Measurements from ENCODE around the gene SYT17. TPM values are rescaled to one million over a fixed set of nuclear protein-coding genes. Genes with fewer than 3 reads are reported as not detected.
"Not testable (repeated sequence)": the region's sequence is repeated elsewhere in the genome, so short reads cannot be mapped to it uniquely, and the experiment has no call there.

The SYT17 gene
- total RNA-seq, 1 donor from 2014 or later: 8.2 TPM

DNA sequence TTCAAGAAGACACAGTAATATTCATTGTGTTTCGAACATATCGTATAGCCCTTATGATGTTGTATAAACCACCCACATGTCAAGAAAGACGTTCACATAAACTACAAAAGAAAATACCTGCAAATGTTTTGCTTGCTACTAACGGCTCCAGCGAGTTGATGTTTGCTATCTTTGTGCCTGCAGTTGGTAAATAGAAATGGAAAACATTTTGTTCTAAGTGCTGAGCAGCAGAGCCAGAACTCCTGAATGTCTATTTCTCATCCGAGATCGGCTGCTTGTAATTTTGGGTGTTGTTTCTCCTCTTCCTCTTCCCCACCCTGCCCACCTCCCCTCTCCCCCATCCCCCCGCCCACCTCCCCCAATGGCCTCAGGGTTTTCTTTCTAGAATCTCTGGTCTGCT is 5.0 kb downstream of the SYT17 start:
- DNase-seq (ENCODE audit: low spot score in 2 of 2) (no peak), FAIRE-seq (no peak)

DNA sequence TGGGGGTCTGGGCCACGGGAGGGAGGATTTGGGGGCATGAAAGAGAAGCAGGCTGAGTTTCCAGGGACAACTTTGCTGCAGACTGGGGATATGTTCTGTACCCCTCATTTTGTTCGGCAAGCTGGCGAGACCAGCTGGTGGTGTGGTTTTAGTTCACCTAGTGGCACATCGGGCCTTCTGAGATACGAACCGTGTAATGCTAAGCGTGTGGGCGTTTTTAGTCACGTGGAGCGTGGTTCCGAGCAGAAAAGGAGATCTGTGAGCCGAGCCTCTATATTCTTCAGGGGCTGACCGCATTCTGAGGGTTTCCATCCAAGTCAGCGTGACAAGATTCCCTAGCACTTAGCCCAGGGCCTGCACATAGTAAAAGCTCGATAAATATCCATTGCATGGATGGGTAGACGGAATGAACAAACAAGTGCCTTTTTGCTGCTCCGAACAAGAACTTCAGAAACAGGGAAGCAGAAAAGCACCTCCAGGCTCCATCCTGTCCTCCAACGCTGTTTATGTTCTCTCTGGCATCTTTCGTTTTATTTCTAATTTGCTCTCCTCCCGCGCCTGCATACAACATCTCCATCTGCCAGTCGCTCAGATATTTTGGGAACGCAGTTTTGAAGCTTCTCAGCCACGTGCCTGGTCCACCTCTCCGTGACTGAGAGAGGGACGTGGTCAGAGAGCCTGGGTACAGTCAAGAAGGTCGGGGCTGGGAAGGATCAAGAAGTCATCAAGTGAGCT is 5.8 kb downstream of the SYT17 start:
- no peak for FAIRE-seq
- no peak for DNase-seq (ENCODE audit: low spot score in 2 of 2)

DNA sequence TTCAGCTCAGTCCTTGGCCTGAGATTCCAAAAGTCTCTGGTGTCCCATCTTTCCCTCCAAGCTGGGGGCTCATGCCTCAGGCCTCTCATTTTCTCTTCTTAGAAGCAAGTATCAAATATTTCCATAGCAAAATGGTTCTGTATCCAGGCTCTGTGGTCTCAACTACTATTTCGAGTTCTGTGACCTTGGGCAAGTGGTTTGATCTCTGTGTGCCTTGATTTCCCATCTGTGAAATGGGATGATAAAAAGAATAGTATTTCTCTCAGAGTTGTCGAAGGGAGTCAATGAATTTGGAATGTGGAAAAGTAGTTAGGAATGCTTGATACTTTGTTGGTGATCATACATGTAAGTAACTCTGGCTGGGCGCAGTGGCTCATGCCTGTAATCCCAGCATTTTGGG is 6.4 kb downstream of the SYT17 start:
- FAIRE-seq (no peak), DNase-seq (ENCODE audit: low spot score in 2 of 2) (no peak)

DNA sequence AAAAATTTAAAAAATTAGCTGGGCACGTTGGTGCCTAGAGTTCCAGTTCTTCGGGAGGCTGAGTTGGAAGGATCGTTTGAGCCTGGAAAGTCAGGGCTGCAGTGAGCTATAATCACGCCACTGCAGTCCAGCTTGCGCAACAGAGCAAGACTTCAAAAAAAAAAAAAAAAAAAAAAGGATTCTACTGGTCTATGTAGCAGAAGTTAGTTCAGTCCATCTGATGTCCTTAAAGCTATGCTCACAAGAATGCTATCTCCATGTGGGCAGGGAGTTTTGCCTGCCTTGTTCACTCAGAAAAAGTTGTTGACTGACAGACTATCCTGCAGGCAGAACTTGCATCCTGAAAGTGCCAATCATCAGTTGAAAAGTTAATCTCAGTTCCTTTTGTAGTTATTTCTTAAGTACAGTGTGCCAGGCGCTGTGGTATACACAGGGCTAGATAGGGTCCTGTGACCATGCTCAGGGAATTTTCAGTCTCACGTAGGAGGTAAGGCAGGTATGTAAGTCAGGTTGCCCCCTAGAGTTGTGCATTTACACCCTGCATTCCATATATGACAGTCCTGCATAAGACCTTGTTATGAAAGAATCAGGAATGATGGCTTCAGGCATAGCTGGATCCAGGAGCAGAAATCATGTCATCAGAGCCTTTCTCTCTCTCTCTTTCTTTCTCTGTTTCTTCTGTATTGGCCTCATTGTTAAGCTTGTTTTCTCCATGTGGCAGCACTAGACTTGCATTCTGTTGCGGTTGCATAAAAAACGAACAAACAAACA is 7.6 kb downstream of the SYT17 start:
- no peak for DNase-seq (ENCODE audit: low spot score in 2 of 2)
- no peak for FAIRE-seq

DNA sequence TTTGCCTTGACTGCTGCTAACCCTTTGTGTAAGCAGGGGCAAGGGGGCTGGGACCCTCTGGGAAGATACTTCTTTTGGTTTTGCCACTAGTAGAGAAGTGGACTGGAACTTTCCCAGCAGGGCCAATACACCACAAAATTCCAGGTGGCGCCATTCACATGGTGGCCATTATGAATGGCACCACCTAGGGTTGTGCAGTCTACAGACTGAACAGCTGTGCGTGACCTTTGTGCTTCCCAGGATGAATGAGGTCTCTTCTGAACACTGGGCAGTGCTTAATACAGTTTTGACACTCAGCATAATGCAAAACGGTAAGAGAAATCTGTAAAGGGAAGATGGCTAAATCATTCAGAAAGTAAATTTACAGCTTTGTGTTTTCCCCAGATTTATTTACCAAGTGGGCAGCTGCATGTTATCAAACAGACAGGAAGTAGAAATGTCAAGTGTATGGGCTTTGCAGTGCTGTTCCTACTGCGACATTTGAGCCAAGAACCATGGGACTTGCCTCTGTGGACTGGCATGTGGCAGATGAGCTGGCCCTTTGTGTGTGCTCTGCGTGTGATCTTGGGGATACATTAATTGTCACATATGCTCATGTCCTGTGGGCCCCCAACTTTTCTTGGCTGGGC is 9.2 kb downstream of the SYT17 start:
- FAIRE-seq (no peak), DNase-seq (ENCODE audit: low spot score in 2 of 2) (no peak)

DNA sequence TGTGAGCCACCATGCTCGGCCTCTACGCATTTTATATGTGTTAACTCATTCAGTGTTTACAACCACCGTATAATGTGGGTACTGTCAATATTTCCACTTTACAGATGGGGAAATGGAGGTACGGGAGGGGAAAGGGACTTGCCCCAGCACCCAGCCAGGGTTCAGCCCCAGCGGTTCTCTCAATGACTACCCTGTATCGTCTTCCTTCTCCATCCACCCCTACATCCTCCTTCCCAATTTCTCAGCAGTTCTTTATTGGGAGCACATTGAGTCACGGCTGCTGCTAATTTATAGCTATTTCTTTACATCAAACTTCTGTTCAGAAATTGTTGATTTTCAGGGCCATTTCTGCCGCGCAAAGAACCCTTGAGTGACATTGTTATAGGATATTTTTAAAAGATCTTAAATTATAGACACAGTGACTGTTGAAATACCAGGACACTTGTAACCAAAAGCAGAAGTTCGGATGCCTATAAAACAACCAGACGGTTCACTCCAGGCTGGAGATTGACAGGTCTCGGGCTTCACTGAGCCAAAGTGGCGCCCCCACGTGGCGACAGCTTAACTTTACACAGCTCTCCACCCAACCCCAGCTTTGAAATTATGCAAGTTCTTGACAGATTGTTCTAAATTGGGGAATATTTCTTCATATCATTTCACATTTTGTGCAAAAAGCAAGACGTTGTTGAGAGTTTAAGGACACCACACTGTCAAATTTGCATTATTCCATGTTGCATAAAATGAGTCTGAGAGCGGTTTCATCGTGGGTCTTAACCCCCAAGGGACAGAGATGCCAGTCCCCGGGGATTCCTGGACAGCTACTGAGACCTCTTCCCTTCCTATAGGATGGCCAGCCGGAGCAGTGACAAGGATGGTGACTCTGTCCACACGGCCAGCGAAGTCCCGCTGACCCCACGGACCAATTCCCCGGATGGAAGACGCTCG is 11.8 kb downstream of the SYT17 start:
- FAIRE-seq (no peak), DNase-seq (ENCODE audit: low spot score in 2 of 2) (peak in 1 of 2 donors; percentile 57)

DNA sequence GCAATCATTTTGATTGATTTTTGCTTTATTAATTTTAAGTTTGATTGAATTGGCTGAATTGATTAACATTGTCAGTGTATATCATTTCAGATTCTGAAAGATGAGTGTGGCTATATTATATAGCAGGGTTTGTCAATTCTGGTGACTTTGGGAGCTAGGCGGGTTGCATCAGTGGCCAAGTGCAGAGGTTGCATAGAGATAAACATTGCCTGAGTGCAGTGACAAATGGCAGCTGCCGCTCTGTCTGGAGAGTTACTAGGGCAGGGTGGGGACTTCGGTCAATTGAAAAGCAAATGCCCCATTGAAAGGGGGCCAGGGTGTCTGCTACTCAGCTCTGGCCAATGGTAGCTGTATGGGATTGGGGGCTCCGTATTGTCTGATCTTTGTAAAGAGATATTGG is 12.7 kb downstream of the SYT17 start:
- FAIRE-seq: no peak

DNA sequence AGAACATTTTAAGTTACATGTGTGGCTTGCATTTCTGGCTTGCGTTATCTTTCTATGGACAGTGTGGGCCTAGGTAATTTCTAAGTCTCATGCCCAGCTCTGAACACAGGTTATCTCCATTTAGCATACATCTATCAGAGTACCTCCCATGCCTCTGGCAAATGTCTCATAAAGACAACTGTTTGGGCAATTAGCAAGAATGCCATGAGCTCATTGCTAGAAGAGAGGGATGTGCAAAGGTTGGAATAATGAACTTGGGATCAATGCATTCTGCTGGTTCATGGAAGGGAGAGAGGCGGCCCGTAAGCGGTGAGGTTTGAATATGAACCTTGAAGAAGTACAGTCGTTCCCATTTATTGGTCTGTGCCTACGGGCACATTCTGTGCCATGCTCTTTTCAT is 14.4 kb downstream of the SYT17 start:
- DNase-seq (ENCODE audit: low spot score in 2 of 2) (no peak), FAIRE-seq (no peak)

More for the DNA sequence above, 12.7 kb downstream of the SYT17 start:
- DNase-seq (ENCODE audit: low spot score in 2 of 2): no peak

DNA sequence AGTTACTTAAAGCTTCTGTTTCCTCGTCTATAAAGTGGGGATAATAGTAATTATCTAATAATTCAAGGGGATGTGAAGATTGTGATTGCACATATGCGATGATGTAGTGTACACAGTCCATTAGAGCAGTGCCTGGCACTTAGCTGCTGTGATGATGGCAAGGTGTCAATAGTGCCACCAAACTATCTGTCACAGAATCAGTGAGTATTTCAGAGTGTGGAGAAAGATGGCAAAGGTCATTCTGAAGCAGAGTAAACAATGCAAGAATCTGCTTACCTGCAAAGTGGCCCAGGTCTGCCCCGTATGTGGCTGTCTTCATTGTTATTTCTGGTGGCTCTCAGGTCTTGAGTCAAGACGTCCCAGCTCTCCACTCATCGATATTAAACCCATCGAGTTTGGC is 15.1 kb downstream of the SYT17 start:
- no peak for DNase-seq (ENCODE audit: low spot score in 2 of 2)
- no peak for FAIRE-seq

DNA sequence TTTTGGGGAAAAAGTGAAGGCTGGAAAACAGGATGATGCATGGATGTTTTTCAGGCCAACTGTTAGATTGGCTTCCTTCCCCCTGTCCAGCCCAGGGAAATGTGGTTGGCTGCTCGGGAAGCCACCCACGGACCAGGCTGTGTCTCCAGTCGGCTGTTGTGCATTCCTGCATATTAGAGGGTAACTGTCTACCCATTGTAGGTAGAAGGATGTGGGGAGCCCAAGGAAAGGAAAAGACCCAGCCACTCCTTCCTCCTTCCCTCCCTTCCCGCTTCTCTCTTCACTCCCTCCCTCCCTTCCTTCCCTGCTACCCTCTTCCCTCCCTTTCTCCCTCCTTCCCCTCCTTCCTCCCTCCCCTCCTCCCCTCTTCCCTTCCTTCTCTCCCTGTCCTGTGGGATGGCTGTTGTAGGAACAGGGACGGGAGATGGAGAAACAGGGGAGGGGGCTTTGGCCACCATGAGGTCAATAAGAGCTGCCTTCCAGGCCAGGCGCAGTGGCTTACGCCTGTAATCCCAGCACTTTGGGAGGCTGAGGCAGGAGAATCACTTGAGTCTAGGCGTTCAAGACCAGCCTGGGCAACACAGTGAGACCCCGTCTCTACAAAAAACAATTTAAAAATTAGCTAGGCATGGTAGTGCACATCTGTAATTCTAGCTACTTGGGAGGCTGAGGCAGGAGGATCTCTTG is 16.9 kb downstream of the SYT17 start:
- DNase-seq (ENCODE audit: low spot score in 2 of 2): no peak
- no peak for FAIRE-seq

DNA sequence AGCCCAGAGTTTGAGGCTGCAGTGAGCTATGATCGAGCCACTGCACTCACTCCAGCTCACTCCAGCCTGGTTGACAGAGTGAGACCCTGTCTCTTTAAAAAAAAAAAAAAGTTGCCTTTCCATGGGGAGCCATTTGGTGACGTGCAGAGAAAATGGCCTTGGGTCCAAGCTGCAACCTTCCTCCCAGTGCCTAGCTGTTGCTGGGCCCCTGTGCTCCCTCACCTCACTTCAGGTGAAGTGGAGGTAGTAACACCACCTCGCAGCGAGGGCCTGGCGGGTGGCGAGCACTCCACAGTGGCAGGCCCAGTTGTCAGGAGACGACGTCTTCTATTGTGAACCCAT is 17.4 kb downstream of the SYT17 start:
- FAIRE-seq (no peak), DNase-seq (ENCODE audit: low spot score in 2 of 2) (no peak)

DNA sequence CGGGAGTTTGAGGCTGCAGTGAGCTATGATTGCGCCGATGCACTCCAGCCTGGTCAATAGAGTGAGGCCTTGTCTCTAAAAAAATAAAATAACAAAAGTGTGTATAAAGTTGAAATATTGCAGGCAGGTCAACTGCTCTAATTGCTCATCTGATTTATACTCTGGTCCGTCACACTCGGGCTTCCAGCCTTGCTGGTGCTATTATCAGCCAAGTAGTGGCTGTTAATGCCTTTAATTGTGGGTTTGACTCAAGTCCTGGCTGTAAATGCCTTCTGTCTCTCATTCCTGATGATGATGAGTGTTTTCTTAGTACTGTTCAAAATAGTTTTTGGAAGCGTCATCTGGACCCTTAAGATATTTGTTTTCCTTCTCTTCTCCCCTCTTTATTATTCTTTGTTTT is 18.4 kb downstream of the SYT17 start:
- FAIRE-seq: no peak
- DNase-seq (ENCODE audit: low spot score in 2 of 2): no peak

DNA sequence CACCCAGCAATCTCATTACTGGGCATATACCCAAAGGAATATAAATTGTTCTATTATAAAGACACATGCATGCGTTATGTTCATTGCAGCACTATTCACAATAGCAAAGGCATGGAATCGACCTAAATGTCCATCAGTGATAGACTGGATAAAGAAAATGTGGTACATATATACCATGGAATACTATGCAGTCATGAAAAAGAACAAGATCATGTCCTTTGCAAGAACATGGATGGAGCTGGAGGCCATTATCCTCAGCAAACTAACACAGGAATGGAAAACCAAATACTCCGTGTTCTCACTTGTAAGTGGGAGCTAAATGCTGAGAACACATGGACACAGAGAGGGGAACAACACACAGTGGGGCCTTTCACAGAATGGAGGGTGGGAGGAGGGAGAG is 19.9 kb downstream of the SYT17 start:
- not testable (repeated sequence) for FAIRE-seq; DNase-seq (ENCODE audit: low spot score in 2 of 2)

DNA sequence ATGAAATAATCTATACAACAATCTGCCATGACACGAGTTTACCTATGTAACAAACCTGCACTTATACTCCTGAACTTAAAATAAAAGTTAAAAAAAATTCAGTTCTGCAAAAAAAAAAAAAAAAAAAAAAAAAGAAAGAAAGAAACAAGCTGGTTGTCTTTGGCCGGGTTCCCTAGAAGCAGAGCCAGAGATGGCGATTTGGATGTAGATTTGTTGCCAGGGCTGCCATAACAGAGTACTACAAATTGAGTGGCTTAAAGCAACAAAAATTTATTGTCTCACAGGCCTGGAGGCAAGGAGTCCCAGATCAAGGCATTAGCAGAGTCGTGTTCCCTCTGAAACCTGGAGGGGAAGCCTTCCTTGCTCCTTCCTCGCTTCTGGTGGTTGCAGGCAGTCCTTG is 20.4 kb downstream of the SYT17 start:
- FAIRE-seq: no peak
- no peak for DNase-seq (ENCODE audit: low spot score in 2 of 2)

DNA sequence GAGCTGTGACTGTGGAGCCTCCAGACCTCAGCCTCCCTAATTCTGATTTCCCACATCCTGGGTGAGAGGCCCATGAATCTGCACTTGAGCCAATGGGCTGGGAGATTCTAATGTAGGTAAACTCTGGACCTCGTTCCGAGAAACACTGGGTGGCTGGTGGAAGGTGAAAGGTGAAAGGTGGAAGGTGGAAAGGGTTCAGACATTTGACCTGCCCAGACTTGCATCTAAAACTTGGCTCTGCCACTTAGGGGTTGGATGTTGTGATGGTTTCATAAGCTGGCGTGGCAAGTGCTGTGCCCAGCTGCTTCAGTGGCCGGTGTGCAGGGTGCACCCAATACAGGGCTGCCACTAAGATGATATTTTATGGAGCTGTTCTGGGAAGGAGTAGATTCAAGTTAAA is 24.8 kb downstream of the SYT17 start:
- DNase-seq (ENCODE audit: low spot score in 2 of 2) (no peak), FAIRE-seq (no peak)

DNA sequence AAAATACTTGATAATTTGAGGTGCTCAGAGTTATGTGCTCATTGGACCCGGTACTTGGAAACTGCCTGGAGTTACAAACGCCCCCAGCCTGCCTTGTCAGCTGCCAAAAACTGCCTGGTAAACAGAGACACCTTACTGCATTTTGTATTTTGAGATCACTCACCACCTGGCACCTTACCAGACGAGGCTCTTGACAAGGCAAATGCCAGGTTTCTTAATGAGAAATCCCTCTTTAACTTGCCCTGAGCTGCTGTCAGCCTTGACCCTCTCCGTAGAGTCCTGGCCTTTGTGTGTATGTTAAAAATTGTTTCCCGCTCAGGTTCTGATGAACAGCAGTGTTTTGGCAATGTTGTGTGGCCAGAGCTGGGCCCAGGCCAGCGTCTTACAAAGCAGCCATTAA is 28.8 kb downstream of the SYT17 start:
- no peak for DNase-seq (ENCODE audit: low spot score in 2 of 2)

DNA sequence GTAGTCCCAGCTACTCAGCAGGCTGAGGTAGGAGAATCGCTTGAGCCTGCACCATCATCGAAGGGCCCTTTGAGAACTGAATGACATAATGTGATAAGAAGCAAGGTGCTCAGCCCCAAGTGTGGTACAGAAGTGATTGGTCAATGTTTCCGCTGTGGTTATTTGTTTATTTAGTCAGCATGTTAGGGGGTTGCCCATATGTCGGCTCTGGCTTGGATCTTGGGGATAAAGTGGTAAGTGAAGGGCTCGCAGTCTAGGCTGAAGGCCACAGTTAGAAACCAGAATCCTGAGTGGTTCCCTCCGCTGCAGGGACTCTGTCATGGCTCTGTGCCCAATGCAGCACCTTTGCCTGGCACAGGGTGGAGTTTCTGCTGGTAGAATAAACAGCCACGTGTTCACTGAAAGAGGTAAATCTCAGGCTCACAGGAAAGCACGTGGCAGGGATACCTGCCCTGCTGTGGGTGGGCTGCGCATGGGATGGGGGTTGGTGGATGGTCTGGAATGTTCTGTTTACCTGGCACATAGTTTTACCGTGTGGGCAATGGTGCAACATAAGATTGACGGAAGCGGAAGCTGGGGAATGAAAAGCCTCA is 35.4 kb downstream of the SYT17 start:
- FAIRE-seq (no peak), DNase-seq (ENCODE audit: low spot score in 2 of 2) (no peak)

More for the DNA sequence above, 28.8 kb downstream of the SYT17 start:
- FAIRE-seq: no peak

DNA sequence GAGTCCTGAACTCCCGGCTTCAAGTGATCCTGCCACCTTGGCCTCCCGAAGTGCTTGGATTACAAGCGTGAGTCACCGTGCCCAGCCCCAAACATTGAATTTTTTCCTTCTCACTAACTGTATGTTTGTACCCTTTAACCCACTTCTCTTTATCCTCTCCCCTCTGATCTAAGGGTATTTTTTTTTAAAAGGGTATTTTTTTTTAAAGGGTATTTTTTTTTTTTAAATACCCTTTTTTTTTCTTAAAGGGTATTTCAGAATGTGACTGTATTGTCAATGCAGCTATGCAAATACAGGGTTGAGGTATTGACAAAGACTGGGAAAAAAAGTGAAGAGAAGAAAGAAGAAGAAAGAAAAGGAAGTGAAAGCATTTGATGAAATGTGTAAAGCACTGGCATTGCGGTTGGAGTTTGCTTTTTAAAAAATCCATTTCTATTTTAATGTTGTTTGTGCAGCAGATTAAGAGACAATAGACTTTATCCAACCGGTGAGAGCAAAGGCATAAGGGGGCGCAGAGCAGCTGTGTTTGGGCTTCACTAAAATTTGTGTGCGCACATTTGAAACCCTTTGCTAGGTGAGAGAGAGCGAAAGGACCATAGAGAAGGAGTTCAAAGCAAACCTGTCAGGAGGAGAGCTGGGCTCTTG is 42.4 kb downstream of the SYT17 start:
- no peak for DNase-seq (ENCODE audit: low spot score in 2 of 2)
- no peak for FAIRE-seq

DNA sequence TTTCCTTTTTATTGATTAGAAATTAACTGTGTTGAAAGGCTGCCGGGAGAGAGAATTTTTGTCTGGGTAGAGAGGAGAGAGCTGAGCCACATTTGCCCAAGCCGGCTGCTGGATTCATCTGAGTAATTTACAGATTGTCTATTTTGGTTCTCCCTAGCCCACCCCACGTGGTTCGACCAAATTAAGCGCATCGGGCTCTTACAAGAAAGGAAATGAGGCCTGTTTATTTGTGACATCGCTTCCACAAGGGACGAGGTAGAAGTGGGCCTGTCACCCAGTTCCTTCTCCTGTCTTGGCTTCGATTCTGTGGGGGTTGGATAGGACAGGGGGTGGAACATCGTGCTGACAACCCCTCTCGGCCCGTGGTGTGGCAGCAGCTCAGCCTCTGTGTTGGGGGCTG is 42.9 kb downstream of the SYT17 start:
- DNase-seq (ENCODE audit: low spot score in 2 of 2): peak in 1 of 2 donors; percentile 20
- no peak for FAIRE-seq
